Fibroblast of pulmonary artery (primary cell): ENCODE data around the gene RIPOR2.
A peak's percentile ranks its signal among the peaks of the same experiment; 100 is the strongest.

ENCODE experiments used
- DNase-seq: peaks from one replicate; pipeline ENCODE4 v3.0.0-alpha.2; 2010; ENCODE audit warnings: low read depth
- H3K4me3 ChIP-seq: replicated peaks from 2 replicates; pipeline ENCODE4 v1.5.1; 2011; ENCODE audit warnings: low read depth, mild to moderate bottlenecking, control low read depth, low read length, moderate library complexity
- TF ChIP-seq, protein P1 (sequence below): IDR thresholded peaks from 2 replicates; pipeline ENCODE4 v1.5.1; 2011; ENCODE audit warnings: mild to moderate bottlenecking, control low read depth, low read length, inconsistent platforms; ENCODE audit errors: missing control alignments

RIPOR2 gene

GRCh38 chr6:24932832-24933231 lies 2.9 kb downstream of the RIPOR2 start:
- TF ChIP-seq, protein P1, sequence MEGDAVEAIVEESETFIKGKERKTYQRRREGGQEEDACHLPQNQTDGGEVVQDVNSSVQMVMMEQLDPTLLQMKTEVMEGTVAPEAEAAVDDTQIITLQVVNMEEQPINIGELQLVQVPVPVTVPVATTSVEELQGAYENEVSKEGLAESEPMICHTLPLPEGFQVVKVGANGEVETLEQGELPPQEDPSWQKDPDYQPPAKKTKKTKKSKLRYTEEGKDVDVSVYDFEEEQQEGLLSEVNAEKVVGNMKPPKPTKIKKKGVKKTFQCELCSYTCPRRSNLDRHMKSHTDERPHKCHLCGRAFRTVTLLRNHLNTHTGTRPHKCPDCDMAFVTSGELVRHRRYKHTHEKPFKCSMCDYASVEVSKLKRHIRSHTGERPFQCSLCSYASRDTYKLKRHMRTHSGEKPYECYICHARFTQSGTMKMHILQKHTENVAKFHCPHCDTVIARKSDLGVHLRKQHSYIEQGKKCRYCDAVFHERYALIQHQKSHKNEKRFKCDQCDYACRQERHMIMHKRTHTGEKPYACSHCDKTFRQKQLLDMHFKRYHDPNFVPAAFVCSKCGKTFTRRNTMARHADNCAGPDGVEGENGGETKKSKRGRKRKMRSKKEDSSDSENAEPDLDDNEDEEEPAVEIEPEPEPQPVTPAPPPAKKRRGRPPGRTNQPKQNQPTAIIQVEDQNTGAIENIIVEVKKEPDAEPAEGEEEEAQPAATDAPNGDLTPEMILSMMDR = no peak
- no peak for DNase-seq
- no peak overlapping the region for H3K4me3 ChIP-seq

GRCh38 chr6:24931718-24932691 lies 3.8 kb downstream of the RIPOR2 start:
- H3K4me3 ChIP-seq = peak overlapping the region; percentile 6
- DNase-seq = peak; percentile 68
- TF ChIP-seq, protein P1 = no peak

DNA sequence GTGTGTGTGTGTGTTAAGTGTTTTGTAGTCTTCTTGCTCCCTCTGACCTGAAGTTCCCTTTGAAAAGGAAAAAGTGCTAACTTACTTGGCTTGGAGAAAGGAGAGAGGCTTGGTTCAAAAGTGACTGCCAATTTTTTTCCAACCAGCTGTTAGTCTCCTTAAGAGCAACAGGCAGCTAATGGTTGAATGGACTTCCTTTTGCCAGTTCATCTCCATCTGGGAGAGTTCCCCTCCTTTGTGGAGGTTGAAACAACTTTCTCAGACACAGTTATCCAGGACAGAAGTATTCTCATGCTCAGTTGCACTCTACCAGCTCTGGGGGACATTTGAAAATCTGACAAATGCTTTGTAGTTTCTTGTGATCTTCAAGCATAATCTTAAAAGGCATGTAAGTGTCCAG lies 4.5 kb downstream of the RIPOR2 start:
- DNase-seq = peak; percentile 45
- H3K4me3 ChIP-seq = no peak overlapping the region
- TF ChIP-seq, protein P1 = no peak

DNA sequence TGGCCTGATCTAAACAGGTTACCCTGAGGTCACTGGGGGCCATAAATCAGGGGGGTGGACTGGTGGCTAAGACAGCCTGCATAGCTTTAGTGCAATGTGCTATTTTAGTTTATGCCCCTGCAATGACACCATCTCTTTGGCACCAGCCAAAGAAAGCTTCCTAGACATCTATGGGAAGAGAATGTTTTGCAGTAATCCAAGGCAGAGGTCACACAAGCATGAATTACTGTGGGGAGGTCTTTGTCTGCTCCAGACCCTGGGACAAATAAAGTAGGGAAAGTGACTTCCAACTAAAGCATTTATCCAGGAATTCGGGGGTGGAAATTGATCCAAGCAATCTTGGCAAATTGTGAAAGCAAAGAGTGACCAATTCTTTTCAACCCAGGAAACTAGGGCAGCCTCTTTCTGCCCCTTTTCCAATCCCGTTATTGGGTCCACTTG lies 5.3 kb downstream of the RIPOR2 start:
- TF ChIP-seq, protein P1 = no peak
- DNase-seq = peak; percentile 41
- H3K4me3 ChIP-seq = no peak overlapping the region

DNA sequence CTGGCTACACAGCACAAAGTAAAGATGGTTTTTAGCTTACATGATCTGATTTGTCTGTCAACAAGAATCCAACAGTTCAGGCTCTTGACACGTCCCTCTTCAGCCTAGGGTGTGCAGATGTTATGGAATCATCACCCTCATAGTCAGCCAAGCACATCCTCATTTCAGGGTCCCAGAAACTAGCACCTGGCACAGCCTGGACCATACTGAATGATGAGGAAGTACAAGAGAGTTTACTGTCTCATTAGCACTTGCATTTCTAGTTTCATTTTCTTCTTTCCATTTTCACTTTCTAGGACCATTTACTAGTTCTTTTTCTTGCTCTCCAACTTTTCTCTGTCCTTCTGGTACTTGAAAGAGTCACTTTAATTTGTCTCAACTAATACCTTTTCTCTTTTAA lies 6.5 kb downstream of the RIPOR2 start:
- H3K4me3 ChIP-seq = no peak overlapping the region
- TF ChIP-seq, protein P1 = no peak
- no peak for DNase-seq

DNA sequence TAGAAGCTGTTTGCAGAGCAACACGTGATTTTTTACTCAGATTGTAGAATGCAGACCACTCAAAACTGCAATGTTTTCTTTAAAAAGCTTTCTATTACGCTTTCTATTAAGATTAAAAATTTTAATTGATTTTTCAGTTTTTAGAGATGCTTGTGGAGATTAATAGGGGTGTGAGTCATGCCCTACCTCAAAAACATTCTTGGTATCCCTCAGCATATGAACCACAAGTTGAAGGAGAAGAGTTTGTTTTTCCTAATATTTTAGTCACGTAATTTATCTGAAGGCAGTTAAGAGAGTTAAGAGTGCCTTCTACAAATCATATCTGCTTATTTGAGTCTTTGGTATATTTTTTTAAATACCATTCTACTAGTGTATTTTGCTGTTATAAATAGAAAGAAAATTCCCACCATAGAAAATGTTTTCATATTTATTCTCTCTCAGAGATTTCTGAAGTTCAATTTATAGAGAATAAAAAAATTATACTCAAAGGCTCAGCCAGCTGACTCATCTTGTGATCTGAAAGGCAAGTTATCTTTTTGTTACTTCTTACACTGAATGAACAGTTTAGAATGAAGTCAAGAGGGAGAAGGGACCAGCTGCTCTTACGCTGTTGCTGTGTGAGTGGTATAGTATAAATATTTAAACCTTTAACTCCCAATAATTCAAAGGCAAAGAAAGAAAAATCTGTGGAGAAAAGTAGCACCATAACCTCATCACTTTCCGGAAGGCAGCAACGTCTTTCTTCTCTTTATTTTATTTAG lies 7.6 kb downstream of the RIPOR2 start:
- no peak overlapping the region for H3K4me3 ChIP-seq

More for the DNA sequence above, 7.6 kb downstream of the RIPOR2 start:
- peak; percentile 24 for DNase-seq
- TF ChIP-seq, protein P1 = no peak
